ENCODE measurements around the gene MYH9.

DNA sequence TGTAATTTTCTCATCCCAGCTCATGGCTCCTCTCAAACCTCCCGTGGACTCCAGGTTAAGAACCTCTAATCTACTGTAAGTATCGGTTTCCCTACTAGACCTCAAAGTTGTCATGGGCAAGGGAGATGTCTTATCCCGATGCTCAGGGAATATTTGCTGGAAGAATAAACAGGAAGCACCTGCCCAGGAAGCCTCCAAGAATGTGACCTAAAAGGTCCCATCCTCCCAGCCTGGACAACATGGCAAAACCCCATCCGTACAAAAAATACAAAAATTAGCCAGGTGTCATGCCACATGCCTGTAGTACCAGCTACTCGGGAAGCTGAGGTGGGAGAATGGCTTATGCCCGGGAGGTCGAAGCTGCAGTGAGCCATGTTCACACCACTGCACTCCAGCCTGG is 72.4 kb downstream of the MYH9 start:
- TF ChIP-seq, protein P1, sequence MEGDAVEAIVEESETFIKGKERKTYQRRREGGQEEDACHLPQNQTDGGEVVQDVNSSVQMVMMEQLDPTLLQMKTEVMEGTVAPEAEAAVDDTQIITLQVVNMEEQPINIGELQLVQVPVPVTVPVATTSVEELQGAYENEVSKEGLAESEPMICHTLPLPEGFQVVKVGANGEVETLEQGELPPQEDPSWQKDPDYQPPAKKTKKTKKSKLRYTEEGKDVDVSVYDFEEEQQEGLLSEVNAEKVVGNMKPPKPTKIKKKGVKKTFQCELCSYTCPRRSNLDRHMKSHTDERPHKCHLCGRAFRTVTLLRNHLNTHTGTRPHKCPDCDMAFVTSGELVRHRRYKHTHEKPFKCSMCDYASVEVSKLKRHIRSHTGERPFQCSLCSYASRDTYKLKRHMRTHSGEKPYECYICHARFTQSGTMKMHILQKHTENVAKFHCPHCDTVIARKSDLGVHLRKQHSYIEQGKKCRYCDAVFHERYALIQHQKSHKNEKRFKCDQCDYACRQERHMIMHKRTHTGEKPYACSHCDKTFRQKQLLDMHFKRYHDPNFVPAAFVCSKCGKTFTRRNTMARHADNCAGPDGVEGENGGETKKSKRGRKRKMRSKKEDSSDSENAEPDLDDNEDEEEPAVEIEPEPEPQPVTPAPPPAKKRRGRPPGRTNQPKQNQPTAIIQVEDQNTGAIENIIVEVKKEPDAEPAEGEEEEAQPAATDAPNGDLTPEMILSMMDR (conservative IDR thresholded peaks at IDR 0.05): no peak
- TF ChIP-seq ZFX (IDR thresholded peaks at IDR 0.05): no peak
